Osteoblast (primary cell): ENCODE measurements around the gene CA12. TPM values are rescaled to one million over a fixed set of nuclear protein-coding genes. Genes with fewer than 3 reads are reported as not detected.
A peak's percentile ranks its signal among the peaks of the same experiment; 100 is the strongest.

Experiments used
- DNase-seq: peaks from one replicate; pipeline ENCODE4 v3.0.0; 2011; ENCODE audit warnings: low spot score, mixed read lengths; ENCODE audit not compliant: insufficient read length; ENCODE audit errors: missing footprints
- H2AFZ ChIP-seq: 2 replicates; pipeline ENCODE4 v1.6.0; 2011; ENCODE audit warnings: mild to moderate bottlenecking, low read length
- H3K27ac ChIP-seq: 2 replicates; pipeline ENCODE4 v1.5.1; 2011; ENCODE audit warnings: mild to moderate bottlenecking, low read depth, low read length, moderate library complexity
- H3K27me3 ChIP-seq: 2 replicates; pipeline ENCODE4 v1.6.0; 2012; ENCODE audit warnings: mild to moderate bottlenecking, control low read depth, inconsistent platforms, low read length, moderate library complexity; ENCODE audit not compliant: insufficient read depth
- H3K36me3 ChIP-seq: 2 replicates; pipeline ENCODE4 v1.5.1; 2011; ENCODE audit warnings: mild to moderate bottlenecking, low read length, control low read depth, moderate library complexity; ENCODE audit not compliant: insufficient read depth
- H3K4me1 ChIP-seq: 2 replicates; pipeline ENCODE4 v1.5.1; 2011; ENCODE audit warnings: mild to moderate bottlenecking, low read length, control low read depth, moderate library complexity; ENCODE audit not compliant: insufficient read depth
- H3K4me2 ChIP-seq: 2 replicates; pipeline ENCODE4 v1.6.0; 2011; ENCODE audit warnings: mild to moderate bottlenecking, low read length; ENCODE audit not compliant: insufficient read depth
- H3K4me3 ChIP-seq: fragments of 200-600 bp; sonication (generic); 3 replicates; pipeline ENCODE4 v1.5.1; 2012; ENCODE audit warnings: mild to moderate bottlenecking, low read length, inconsistent platforms; ENCODE audit not compliant: insufficient read depth
- H3K79me2 ChIP-seq: 2 replicates; pipeline ENCODE4 v1.6.0; 2012; ENCODE audit warnings: mild to moderate bottlenecking, low read length, control low read depth, inconsistent platforms; ENCODE audit not compliant: insufficient read depth
- H3K9me3 ChIP-seq: 2 replicates; pipeline ENCODE4 v1.5.1; 2011; ENCODE audit warnings: low read depth, low read length, control low read depth
- H4K20me1 ChIP-seq: 2 replicates; pipeline ENCODE4 v1.6.0; 2012; ENCODE audit warnings: mild to moderate bottlenecking, low read length, control low read depth; ENCODE audit not compliant: insufficient read depth
- CTCF ChIP-seq: IDR thresholded peaks from 2 replicates; pipeline ENCODE4 v1.5.1; 2011; ENCODE audit warnings: mild to moderate bottlenecking, low read depth, low read length, moderate library complexity; ENCODE audit errors: extremely low read depth
- total RNA-seq: library from RNA; depleted of rRNA; stranded (reverse); fragments of >200 nt; gene quantifications from 2 replicates; pipeline ENCODE4 v1.2.3, GENCODE V29; 2012

CA12 gene
- total RNA-seq, 1 donor = 107 TPM

GRCh38 chr15:63277038-63277892, 104.4 kb downstream of the CA12 start, which contains the start of gene APH1B:
Gene APH1B, plus strand, starts transcription at chr15:63277605. Its CDS starts 19 bp downstream, at chr15:63277624.
- Histone ChIP-seq H4K20me1 (no peaks in the 10 kb centered on the region), H3K4me2 (peak within 1 kb of the TSS; percentile 96), H3K4me3 (peak within 1 kb of the TSS; percentile 89), H3K36me3 (peaks cover 9% of the 10 kb centered on the region), H2AFZ (peak within 1 kb of the TSS; percentile 81), H3K27me3 (no peaks in the 10 kb centered on the region), H3K27ac (peak within 1 kb of the TSS; percentile 80), H3K4me1 (peaks cover 11% of the 10 kb centered on the region), H3K79me2 (peaks cover 2% of the 10 kb centered on the region), H3K9me3 (no peaks in the 10 kb centered on the region)
- TF ChIP-seq CTCF = no peak
- DNase-seq = peak; percentile 90

GRCh38 chr15:63276342-63277037, 105.2 kb downstream of the CA12 start:
- peak overlapping the region; percentile 80 for H3K27ac ChIP-seq

GRCh38 chr15:63274427-63274826, 107.2 kb downstream of the CA12 start:
- Histone ChIP-seq H3K79me2 (peaks cover 2% of the 10 kb centered on the region), H3K9me3 (no peaks in the 10 kb centered on the region), H3K4me2 (no peak overlapping the region), H3K4me1 (peaks cover 11% of the 10 kb centered on the region), H3K27me3 (no peaks in the 10 kb centered on the region), H4K20me1 (no peaks in the 10 kb centered on the region), H3K27ac (no peak overlapping the region), H3K4me3 (no peak overlapping the region), H3K36me3 (no peaks in the 10 kb centered on the region), H2AFZ (no peak overlapping the region)
- no peak for DNase-seq
- no peak for TF ChIP-seq CTCF

More at GRCh38 chr15:63276342-63277037, 105.2 kb downstream of the CA12 start:
- H3K79me2 ChIP-seq = peaks cover 2% of the 10 kb centered on the region
- no peaks in the 10 kb centered on the region for H3K27me3 ChIP-seq
- peaks cover 9% of the 10 kb centered on the region for H3K36me3 ChIP-seq
- peak overlapping the region; percentile 96 for H3K4me2 ChIP-seq
- DNase-seq = peak; percentile 48
- H4K20me1 ChIP-seq = no peaks in the 10 kb centered on the region
- H3K4me1 ChIP-seq = peaks cover 11% of the 10 kb centered on the region
- peak overlapping the region; percentile 78 for H3K4me3 ChIP-seq
- TF ChIP-seq CTCF = no peak
- H2AFZ ChIP-seq = peak overlapping the region; percentile 81
- H3K9me3 ChIP-seq = no peaks in the 10 kb centered on the region

Other genes with a start within 250 kb of the CA12 start
- 263 and 281 TPM in 2 replicates for gene RPS27L, start 224.4 kb downstream of the CA12 start, total RNA-seq
- gene RAB8B, start 192.2 kb downstream of the CA12 start, total RNA-seq = 55.7 and 57.5 TPM in 2 replicates
- gene APH1B, start 104.2 kb downstream of the CA12 start, total RNA-seq = 17.7 and 21.8 TPM in 2 replicates
- 60.1 and 60.7 TPM in 2 replicates for gene USP3, start 122.7 kb upstream of the CA12 start, total RNA-seq
- 0.59 and 1.8 TPM in 2 replicates for gene FBXL22, start 215.5 kb upstream of the CA12 start, total RNA-seq